GM18868 (cell line): Measurements from ENCODE around the gene CENPS.
"Not testable (repeated sequence)": the region's sequence is repeated elsewhere in the genome, so short reads cannot be mapped to it uniquely, and the experiment has no call there.

Experiments used
- ATAC-seq: cut with Tn5 transposase; IDR thresholded peaks from one replicate; pipeline ENCODE4 v1.9.1; 2021; ENCODE audit warnings: mild to moderate bottlenecking, moderate library complexity; ENCODE audit not compliant: unreplicated experiment

The CENPS gene

DNA sequence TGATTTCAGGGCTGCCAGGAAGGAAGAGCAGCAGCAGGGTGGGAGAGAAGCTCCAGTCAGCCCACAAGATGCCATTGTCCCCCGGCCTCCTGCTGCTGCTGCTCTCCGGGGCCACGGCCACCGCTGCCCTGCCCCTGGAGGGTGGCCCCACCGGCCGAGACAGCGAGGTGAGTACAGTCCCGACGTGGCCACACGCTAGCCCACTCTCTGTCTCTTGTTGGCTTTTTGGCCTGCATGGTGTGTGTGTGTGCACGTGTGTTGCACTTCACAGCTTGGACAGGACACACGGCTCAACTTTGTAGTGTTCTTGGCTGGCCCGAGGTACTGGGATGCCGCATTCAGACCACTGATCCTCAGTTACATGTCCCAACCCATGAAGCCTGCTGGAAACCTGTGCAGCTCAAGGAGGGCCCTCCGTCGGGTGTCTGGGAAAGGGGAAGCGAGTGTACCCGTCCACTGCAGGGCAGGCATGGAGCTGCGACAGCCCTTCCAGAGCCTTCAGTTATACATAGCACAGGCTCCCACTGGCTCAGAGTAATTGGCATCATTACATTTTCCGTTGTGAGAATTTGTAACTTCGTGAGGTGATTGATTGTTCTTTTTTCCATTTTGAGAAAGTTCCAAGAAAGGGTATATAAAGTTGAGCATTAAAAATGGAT lies 20.1 kb downstream of the CENPS start:
- ATAC-seq: no peak

GRCh38 chr1:10450836-10451235 lies 20.6 kb downstream of the CENPS start:
- no peak for ATAC-seq

DNA sequence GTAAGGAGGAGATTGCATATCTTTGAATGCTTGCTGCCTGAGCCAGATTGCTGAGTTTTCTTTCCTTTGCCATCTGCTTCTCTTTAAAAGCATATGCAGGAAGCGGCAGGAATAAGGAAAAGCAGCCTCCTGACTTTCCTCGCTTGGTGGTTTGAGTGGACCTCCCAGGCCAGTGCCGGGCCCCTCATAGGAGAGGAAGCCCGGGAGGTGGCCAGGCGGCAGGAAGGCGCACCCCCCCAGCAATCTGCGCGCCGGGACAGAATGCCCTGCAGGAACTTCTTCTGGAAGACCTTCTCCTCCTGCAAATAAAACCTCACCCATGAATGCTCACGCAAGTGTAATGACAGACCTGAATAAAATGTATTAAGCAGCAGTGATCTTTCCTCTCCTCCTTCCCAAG lies 21.1 kb downstream of the CENPS start:
- no peak for ATAC-seq

DNA sequence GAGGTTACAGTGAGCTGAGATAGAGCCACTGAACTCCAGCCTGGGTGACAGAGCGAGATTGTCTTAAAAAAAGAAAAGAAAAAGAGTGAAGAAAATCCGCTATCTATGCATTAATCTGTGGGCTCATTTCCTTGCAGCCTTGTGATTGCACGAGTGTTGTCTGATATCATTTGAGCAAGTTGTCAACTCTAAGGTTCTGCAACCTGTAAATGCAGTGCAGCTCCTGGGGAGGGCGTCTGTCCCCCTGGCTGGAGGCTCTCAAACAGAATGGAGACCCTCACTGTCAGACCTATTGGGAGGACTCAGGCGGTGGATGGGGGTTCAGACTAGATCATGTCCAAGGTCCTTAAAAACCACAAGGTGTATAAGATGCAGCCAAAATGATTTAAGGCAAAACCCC lies 25.8 kb downstream of the CENPS start:
- no peak for ATAC-seq

DNA sequence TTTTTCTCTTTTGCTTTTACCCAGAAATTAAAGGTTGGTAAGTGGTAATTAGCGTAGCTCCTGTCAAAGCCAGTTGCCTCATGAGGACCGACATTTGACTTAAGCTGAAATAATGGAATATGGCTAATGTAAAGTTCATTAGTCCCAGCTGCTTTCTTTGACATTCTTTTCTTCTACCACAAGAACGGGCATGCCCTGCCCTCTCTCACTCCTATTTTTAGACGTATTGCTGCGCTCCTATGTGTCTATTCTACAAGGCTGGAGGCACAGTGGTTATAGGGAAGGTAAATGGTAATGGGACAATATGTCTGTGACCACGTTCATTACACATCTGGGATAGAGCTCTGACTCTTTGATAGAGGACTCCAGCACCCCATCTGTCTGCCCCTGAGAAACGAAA lies 26.4 kb downstream of the CENPS start:
- no peak for ATAC-seq

- ATAC-seq: not testable (repeated sequence)
Observed at GRCh38 chr1:10457462-10457861, 27.2 kb downstream of the CENPS start.

DNA sequence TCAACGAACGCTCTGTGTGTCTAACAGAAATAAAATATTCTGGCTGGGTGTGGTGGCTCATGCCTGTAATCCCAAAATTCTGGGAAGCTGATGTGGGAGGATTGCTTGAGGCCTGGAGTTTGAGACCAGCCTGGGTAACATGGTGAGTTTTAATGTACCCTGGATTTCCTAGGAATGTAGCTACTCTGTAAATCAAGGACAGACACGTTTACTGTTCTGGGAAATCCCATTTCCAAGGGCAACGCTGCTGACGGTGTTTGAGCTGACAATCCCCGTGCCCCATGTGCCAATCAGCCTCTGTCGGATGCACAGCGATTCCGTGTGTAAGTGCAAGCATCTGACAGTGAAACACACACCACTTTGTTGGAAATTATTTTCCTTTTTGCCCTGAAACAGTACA lies 27.6 kb downstream of the CENPS start:
- ATAC-seq: no peak

DNA sequence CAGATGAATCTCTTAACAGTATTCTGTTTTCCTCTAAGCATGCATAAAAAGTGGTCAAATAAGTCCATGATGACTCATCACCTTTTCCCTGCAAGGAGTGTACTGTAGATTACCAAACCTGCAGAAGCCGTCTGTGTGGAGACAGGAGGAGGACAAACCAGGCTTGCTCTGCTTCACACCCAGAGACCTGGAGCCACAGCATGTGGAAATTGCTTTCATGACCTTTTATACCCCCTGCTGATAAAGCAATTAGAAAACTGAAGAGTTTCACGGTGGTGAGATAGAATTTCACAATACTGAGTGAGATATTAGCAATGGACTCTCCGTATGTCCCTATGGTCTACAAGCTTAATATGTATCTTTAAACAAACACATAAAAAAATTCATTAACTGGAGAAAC lies 29.0 kb downstream of the CENPS start:
- ATAC-seq: no peak

GRCh38 chr1:10467078-10467477 lies 36.8 kb downstream of the CENPS start:
- ATAC-seq: no peak

GRCh38 chr1:10470043-10470442 lies 39.8 kb downstream of the CENPS start:
- no peak for ATAC-seq

DNA sequence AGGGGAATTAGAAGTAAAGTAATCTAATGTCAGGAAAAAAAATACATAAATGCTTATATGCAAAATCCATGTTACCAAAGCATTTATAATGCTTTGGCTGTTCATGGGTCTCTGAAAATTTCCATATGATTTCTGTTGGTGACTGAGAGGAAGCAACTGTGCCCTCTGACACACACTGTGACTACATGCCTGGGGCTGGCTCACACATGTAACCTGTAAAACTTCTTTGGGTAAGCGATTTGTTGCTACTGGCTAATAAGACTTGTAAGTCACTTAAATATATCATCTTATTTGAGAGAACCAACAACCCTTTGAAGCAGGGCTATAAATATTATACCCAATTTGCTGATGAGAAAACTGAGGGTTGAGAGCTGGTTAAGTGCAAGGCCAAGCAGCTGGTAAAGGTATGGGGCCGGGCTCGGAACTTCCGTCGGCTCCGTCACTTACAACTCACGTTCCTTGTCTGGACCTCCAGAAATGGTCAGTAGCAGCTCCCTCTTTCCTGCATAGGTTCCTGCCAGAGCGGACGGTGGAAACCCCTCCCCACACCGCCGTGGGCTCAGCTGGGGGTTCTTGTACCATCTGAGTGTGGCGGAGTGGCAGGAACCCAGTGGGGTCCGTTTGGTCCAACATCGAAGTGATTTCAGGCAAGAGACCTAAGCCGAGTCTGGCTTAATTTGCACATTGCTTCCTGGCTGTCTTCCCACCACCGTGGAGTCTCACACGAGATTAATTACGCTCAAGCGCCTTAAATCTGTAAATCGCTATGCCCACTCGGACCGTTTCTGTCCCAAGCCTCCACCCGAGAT lies 41.4 kb downstream of the CENPS start:
- ATAC-seq: no peak

- peak; percentile 74 for ATAC-seq
Observed at GRCh38 chr1:10472220-10473144, 42.2 kb downstream of the CENPS start, which contains the start of gene DFFA. Gene DFFA (minus strand): TSS chr1:10472529. CDS start chr1:10472458, 71 bp downstream.

DNA sequence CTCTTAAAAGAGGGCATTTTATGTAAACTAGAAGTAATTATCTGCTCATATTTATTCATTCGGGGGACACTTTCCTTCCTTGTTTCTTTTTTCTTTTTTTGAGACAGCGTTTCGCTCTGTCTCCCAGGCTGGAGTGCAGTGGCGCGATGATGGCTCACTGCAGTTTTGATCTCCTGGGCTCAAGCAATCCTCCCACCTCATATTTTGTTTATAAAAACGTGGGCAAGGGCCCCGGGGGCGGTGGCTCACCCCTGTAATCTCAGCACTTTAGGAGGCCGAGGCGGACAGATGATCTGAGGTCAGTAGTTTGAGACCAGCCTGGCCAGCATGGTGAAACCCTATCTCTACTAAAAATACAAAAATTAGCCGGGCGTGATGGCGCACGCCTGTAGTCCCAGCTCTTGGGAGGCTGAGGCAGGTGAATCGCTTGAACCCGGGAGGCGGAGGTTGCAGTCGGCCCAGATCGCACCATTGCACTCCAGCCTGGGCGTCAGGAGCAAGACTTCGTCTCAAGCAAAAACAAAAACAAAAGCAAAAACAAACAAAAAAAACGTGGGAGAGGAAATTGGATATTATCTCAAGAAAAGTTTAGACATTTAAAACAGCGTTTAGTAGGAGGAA lies 43.0 kb downstream of the CENPS start:
- ATAC-seq: no peak

GRCh38 chr1:10474309-10474612 lies 44.0 kb downstream of the CENPS start:
- ATAC-seq: not testable (repeated sequence)

GRCh38 chr1:10474613-10475507 lies 44.6 kb downstream of the CENPS start, which contains the start of gene PEX14:
Gene PEX14 (plus strand): TSS chr1:10474950. CDS start chr1:10474967, 17 bp downstream.
- ATAC-seq: peak; percentile 59

- ATAC-seq: no peak
Observed at GRCh38 chr1:10475510-10475909, 45.3 kb downstream of the CENPS start.

DNA sequence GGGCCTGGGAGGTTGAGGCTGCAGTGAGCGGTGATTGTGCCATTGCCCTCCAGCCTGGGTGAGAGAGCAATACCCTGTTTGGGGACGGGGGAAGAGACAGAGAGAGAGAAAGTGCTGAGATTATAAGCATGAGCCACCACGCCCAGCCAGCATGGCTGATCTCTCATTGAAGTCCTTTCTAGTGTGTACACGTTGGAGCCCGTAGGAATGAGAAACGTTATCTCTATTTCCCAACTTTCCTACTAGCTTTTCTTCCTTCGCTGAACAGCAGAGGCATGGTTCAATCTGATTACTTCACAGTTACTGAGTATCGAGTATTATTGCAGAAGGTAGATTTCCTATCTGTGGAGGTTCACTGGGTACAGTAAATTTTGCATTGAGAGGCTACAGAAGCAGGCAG lies 49.1 kb downstream of the CENPS start:
- no peak for ATAC-seq

GRCh38 chr1:10480614-10481013 lies 50.4 kb downstream of the CENPS start:
- no peak for ATAC-seq

DNA sequence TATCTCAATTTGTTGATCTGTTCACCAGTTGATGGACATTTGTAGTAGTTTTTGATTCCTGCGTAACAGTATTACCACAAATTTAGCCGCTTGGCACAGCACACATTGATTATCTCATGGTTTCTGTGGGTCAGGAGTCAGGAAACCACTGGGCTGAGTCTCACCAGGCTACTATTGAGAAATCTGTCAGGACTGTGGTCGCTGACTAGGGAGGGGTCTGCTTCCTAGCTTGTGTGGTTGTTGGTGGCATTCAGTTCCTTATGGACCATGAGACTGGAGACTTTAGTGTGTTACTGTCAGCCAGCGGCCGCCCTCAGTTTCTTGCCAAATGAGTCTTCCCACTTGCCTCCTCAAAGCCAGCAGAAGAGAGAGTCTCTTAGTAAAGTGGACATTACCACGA lies 54.3 kb downstream of the CENPS start:
- ATAC-seq: no peak
